Posterior cingulate gyrus (tissue), 11 donors: ENCODE data around the gene CLDND2.
A peak's percentile ranks its signal among the peaks of the same experiment; 100 is the strongest.

ENCODE experiments used
- DNase-seq, 10 donors: peaks; one replicate each; pipeline versions ENCODE4 v3.0.0 to v3.0.0-alpha.2; 2020 to 2021; ENCODE audit warnings: mixed read lengths in 3 of 10
- intact Hi-C: fragments of 100-400 bp; cut with DNase I; formaldehyde crosslinking; loops from one replicate; pipeline ENCODE4 v1.15.1; 2023

Gene CLDND2

GRCh38 chr19:51338563-51339312, 30.1 kb downstream of the CLDND2 start:
- peak; percentile 39 to 95 (median 72) for DNase-seq
- intact Hi-C loops = loop anchor here (1.0 to 2.0 kb wide), 3 partner anchors 28 to 100 kb away; partner anchors contain the start of gene ETFB

- intact Hi-C loops = loop anchor here (1.0 to 2.0 kb wide), 3 partner anchors 29 to 100 kb away; partner anchors contain the start of gene ETFB
- DNase-seq = peak in 3 of 10 donors; percentile 59 to 73 (median 62)
Observed at GRCh38 chr19:51337861-51338562, 30.8 kb downstream of the CLDND2 start.

GRCh38 chr19:51337141-51337860, 31.5 kb downstream of the CLDND2 start:
- intact Hi-C loops = no loop called here
- peak in 3 of 10 donors; percentile 42 to 73 (median 67) for DNase-seq

- peak in 3 of 10 donors; percentile 38 to 67 (median 45) for DNase-seq
- intact Hi-C loops = no loop called here
Observed at GRCh38 chr19:51333836-51334460, 34.9 kb downstream of the CLDND2 start.

- DNase-seq = no peak
- intact Hi-C loops = no loop called here
Observed at GRCh38 chr19:51331716-51332115, 37.1 kb downstream of the CLDND2 start.

GRCh38 chr19:51331193-51331592, 37.6 kb downstream of the CLDND2 start:
- DNase-seq = no peak
- intact Hi-C loops = no loop called here

- intact Hi-C loops = no loop called here
- no peak for DNase-seq
Observed at GRCh38 chr19:51330366-51330765, 38.4 kb downstream of the CLDND2 start.

GRCh38 chr19:51329411-51329810, 39.4 kb downstream of the CLDND2 start:
- intact Hi-C loops = no loop called here
- DNase-seq = peak in 2 of 10 donors; percentile 49 to 60

- intact Hi-C loops = no loop called here
- DNase-seq = peak in 2 of 10 donors; percentile 81 to 82
Observed at GRCh38 chr19:51327066-51328001, 41.5 kb downstream of the CLDND2 start.

GRCh38 chr19:51326216-51327065, 42.4 kb downstream of the CLDND2 start:
- intact Hi-C loops = no loop called here

GRCh38 chr19:51325161-51325976, 43.4 kb downstream of the CLDND2 start:
- DNase-seq = peak in 2 of 10 donors; percentile 75 to 77
- intact Hi-C loops = no loop called here

More at GRCh38 chr19:51326216-51327065, 42.4 kb downstream of the CLDND2 start:
- peak in 2 of 10 donors; percentile 42 to 65 for DNase-seq

- DNase-seq = peak in 1 of 10 donors; percentile 78
- intact Hi-C loops = no loop called here
Observed at GRCh38 chr19:51324167-51324481, 44.7 kb downstream of the CLDND2 start.

GRCh38 chr19:51323481-51324166, 45.2 kb downstream of the CLDND2 start:
- intact Hi-C loops = no loop called here
- DNase-seq = peak in 1 of 10 donors; percentile 77

GRCh38 chr19:51321799-51322198, 47.0 kb downstream of the CLDND2 start:
- intact Hi-C loops = no loop called here
- no peak for DNase-seq

GRCh38 chr19:51320280-51320657, 48.5 kb downstream of the CLDND2 start:
- intact Hi-C loops = no loop called here
- DNase-seq = peak in 3 of 10 donors; percentile 42 to 90 (median 80)

- intact Hi-C loops = no loop called here
- no peak for DNase-seq
Observed at GRCh38 chr19:51319649-51320279, 49.0 kb downstream of the CLDND2 start.
